EH (cell line): ENCODE data around the gene ACTR6.
A peak's percentile ranks its signal among the peaks of the same experiment; 100 is the strongest.
"Not testable (repeated sequence)": the region's sequence is repeated elsewhere in the genome, so short reads cannot be mapped to it uniquely, and the experiment has no call there.

Experiments
- DNase-seq: peaks from one replicate; pipeline ENCODE4 v3.0.0-alpha.2; 2015; ENCODE audit warnings: low read depth

Gene ACTR6

GRCh38 chr12:100200463-100201181, at the start of gene ACTR6:
Gene ACTR6 (plus strand): TSS chr12:100200815. CDS start chr12:100200852, 37 bp downstream.
- peak; percentile 96 for DNase-seq

- DNase-seq = no peak
Observed at GRCh38 chr12:100151769-100152168, 48.8 kb upstream of the ACTR6 start.

GRCh38 chr12:100153131-100153530, 47.5 kb upstream of the ACTR6 start:
- no peak for DNase-seq

GRCh38 chr12:100154474-100155247, 46.0 kb upstream of the ACTR6 start:
- peak; percentile 67 for DNase-seq

- no peak for DNase-seq
Observed at GRCh38 chr12:100156731-100157426, 43.7 kb upstream of the ACTR6 start.

GRCh38 chr12:100157427-100157821, 43.2 kb upstream of the ACTR6 start:
- DNase-seq = no peak

GRCh38 chr12:100158535-100158934, 42.1 kb upstream of the ACTR6 start:
- no peak for DNase-seq

- DNase-seq = no peak
Observed at GRCh38 chr12:100159391-100160104, 41.1 kb upstream of the ACTR6 start.

GRCh38 chr12:100163416-100164152, 37.0 kb upstream of the ACTR6 start:
- peak; percentile 61 for DNase-seq

- no peak for DNase-seq
Observed at GRCh38 chr12:100164153-100164704, 36.4 kb upstream of the ACTR6 start.

- DNase-seq = no peak
Observed at GRCh38 chr12:100165356-100165755, 35.3 kb upstream of the ACTR6 start.

GRCh38 chr12:100166232-100166631, 34.4 kb upstream of the ACTR6 start:
- DNase-seq = no peak

GRCh38 chr12:100168562-100168961, 32.1 kb upstream of the ACTR6 start:
- DNase-seq = peak; percentile 6

GRCh38 chr12:100169345-100169744, 31.3 kb upstream of the ACTR6 start:
- no peak for DNase-seq

- DNase-seq = no peak
Observed at GRCh38 chr12:100170313-100170858, 30.2 kb upstream of the ACTR6 start.

- DNase-seq = peak; percentile 16
Observed at GRCh38 chr12:100171248-100171647, 29.4 kb upstream of the ACTR6 start.

- DNase-seq = no peak
Observed at GRCh38 chr12:100173111-100173510, 27.5 kb upstream of the ACTR6 start.

GRCh38 chr12:100174495-100174894, 26.1 kb upstream of the ACTR6 start:
- no peak for DNase-seq

GRCh38 chr12:100176493-100176892, 24.1 kb upstream of the ACTR6 start:
- not testable (repeated sequence) for DNase-seq

GRCh38 chr12:100179252-100179651, 21.4 kb upstream of the ACTR6 start:
- no peak for DNase-seq
